ACHN (cell line): ENCODE data around the gene PROK2.

Experiments used
- DNase-seq: peaks from one replicate; pipeline ENCODE4 v3.0.0-alpha.2; 2015
- in situ Hi-C: cut with HindIII; loops from 2 replicates; pipeline ENCODE4 v1.10.0; 2017; ENCODE audit warnings: low sequenced_read_pairs, low pct_ligation_motif_present, low pct_unique_long_range_greater_than_20kb

PROK2 gene

DNA sequence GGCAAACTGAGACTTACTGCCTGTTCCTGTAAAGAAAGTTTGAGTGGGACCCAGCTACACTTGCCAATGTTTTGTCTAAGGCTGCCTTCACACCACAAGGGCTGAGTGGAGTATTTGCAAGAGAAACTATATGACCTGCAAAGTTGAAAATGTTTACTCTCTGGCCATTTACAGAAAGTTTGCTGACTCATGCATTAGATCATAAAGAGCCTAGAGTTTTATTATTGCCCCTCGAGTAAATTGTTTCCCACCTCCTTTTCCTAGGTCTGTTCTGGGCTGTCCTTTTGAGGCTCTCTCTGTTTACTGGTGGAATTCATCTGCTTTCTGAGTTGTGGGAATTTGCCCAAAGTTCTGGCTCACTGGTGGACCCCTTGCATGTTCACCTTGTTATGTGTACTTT, 6.7 kb upstream of the PROK2 start:
- in situ Hi-C loops = no loop called here
- no peak for DNase-seq

DNA sequence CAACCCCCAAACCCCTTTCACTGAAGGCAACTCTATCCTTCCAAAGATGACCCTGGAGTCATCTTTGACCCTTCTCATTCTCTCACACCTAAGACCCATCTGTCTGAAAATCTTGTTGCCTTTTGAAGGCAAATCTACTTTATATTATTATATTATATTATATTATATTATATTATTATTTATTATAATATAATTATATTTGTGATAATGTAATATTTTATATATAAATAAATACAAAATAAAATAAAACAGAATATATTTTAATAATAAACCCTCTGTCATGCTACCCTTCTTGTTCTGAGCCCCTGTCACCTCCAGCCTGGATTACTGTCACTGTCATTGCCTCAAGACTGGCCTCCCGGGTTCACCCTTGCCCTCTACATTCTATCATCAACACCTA, 5.0 kb upstream of the PROK2 start:
- in situ Hi-C loops = no loop called here

DNA sequence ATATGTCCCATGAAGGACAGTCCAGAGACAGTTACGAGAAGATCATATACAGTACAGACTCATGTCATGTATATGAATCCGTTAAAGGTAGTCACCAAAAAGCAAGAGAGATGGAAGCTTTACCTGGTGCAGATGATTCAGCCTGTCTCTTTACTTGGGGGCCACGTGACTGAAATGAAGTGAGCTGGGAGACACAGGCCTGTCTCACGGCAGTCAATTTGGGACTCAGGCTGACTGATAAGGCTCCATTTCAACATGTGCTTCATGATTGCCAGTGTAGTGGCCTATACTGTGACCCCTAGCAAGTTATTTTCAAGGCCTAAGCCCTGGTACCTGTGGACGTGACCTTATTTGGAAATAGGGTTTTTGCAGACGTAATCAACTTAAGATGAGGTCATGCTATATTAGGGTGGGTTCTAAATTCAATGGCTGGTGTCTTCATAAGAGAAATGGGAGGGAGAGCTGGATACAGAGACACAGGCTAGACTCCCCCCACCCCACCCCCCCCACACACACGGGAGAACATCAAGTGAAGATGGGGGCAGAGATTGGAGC, 3.0 kb upstream of the PROK2 start:
- in situ Hi-C loops = no loop called here
- DNase-seq = no peak

More for the DNA sequence above, 5.0 kb upstream of the PROK2 start:
- no peak for DNase-seq

DNA sequence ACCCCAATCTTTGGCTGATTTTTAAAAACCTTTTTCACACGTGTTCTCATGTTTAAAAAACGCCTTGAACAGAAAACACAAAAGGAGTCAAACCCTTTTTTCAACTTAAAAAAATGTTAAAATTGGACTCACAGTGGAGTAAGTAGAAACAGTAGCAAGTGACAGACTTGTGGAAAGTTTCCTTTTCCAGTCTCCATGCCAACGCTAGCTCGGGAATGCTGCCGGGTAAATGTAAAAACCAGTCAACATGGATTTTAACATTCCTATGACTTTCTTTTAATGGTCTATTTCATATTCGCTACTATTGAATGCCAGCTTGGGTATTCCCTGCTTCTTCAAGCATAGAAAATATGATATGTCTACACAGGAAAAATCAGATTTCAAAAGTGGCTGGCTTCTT, 1.6 kb upstream of the PROK2 start:
- DNase-seq = no peak
- in situ Hi-C loops = no loop called here

DNA sequence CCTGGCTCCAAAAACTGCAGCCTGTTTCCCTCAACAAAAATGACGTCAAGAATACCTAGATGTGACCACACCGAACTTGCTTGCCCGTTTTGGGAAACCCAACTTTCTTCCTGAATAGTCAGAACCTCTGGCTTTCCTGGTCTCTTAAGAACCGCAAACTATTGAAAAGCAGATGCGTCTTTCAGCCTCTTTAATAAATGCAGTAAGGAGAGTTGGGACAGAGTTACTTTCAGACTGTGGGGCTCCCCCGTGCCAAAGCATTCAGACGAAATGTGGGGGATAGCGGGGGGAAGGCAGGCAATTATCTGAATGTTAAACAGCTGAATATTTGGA, 1.2 kb upstream of the PROK2 start:
- DNase-seq = no peak
- in situ Hi-C loops = no loop called here

DNA sequence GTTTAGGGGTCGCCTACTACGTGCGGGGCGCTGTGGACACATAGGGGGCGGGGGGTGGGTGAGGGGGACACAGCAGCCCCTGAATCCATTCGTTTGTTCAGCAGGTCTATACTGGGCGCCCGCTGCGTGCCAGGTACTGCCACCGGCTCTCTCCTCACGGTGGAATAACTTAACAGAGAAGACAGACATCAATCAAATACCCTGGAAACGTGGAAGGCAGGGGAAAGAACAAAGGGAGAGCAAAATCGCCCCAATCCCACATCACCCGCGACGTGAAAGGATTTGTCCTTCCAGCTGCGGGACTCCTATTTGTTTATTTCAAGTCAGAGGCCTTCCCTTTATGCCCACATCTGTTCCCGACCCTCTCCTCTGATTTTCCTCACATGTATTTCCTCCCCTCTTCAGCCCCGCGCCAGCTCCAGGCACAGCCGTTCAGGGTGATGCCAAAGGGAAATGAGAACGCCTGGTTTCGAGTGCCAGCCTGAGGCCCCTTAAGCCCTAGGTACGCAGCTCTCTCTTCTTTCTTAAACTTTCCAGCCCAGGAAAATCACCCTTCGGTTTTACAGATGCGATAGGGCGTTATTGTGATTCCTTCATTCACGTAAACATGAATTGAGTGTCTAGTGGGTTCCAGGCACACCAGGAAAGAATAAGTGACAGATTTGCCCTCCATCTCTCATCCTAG, 726 bp upstream of the PROK2 start:
- no peak for DNase-seq
- in situ Hi-C loops = no loop called here

DNA sequence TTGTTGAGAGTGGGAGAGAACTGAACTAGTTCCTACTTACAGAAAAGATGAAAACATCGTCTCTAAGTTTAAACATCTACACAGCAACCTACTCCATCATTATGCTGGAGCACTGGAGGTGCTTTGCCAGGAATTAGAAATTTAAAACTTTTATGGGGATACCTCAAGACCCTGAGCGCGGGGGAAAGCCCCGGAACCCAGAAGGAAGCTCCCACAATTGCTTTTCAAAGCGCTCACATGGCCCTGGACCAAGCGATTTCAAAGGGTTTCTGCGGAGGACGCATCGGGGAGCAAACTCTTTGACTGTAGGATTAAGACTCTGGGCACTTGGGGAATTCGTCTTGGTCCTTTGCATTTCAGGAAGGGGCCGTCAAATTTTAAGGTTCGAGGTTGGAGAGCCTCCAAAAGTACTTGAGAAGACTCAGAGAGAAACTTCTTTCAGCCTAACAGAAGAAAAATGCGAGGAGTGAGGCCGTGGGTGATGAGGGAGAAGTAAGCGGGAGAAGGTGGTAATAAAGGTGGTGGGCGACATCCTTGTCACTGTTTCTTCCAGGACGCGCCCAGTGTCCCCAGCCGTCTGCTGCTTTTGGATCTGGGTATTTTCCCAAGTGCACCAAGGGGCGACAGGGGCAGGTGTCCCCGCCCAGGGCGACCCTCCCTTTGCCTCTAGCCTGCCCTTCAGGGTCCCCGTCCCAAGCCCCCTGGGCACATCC, 591 bp downstream of the PROK2 start:
- in situ Hi-C loops = no loop called here
- DNase-seq = no peak

DNA sequence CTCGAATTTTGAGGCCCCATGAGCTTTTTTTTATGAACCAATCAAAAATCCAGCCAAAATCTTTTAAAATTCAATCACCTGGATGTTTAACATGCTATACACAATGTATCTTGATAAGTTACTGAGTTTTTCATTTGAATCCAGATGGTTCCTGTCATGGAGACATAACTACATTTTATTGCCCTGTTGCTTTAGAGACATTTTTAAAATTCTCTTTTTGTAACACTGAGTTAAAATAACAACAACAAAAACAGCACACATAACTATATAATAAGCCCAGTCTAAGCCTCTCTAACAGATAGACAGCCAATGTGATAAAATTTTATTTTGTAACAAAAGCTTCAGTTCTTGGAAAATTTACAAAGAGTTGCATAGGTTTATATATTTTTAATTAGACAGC, 1.8 kb downstream of the PROK2 start:
- no peak for DNase-seq
- in situ Hi-C loops = no loop called here

DNA sequence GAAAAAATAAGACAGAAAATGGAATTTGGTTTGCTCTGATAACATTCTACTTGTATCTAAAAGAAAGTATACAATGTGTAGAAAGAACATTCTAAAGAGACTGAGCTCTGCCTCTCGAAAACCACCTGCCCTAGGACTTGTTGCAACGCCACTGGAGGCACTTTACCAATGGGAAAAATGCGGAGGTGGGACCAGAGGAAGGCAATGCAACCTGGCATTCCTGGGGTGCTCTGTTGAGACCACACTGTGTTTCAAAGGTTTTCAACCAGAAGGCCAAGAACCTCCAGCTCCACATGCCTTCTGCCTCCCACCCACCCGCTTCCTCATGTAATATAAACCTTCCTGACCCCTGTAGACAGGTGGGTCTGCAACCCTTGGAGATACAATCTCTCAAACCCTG, 4.5 kb downstream of the PROK2 start:
- DNase-seq = no peak
- in situ Hi-C loops = no loop called here

DNA sequence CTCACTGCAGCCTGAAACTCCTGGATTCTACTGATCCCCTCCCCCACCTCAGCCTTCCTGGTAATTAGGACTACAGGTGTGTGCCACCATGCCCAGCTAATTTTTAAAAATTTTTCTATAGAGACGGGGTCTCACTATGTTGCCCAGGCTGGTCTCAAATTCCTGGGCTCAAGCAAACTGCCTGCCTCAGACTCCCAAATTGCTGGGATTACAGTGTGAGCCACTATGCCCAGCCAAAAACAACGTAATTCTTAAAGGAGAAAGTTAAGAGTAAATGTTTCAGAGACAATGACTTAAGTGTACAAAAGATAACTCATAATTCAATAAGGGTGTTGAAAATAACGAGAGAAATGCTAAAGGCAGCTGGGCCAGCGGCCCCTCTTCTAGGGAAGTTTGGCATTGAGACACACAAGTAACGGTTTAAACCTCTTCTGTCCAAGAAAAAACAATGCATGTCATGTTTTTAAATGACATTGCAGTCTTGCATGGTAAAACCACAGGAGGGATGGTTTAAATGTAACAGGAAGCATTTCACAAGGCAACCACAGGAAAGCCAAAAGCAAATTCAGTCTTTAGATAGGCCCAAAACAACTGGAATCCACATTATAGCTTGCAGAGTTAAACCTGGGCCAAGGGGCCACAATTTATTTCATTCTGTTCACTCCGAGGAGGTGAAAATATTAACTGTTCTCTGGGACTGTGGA, 5.1 kb downstream of the PROK2 start:
- DNase-seq = no peak
- in situ Hi-C loops = no loop called here

DNA sequence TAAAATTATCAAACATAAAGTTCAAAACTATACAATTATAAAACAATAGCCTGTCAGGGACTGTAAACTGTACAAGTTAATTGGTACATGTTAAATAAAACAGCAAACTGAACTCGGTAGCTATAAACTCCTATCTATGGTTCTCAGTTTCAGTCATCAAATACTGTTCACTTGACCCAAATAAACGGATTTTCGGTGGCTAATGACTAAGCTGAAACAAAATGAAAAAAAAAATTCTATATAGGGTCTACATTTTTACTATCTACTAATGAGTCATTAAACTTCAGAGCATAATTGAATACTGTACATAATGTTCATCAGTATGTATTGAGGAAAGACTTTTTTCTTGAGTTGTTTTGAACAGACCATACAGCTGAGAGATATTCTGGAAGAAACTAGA, 6.6 kb downstream of the PROK2 start:
- DNase-seq = no peak
- in situ Hi-C loops = no loop called here

DNA sequence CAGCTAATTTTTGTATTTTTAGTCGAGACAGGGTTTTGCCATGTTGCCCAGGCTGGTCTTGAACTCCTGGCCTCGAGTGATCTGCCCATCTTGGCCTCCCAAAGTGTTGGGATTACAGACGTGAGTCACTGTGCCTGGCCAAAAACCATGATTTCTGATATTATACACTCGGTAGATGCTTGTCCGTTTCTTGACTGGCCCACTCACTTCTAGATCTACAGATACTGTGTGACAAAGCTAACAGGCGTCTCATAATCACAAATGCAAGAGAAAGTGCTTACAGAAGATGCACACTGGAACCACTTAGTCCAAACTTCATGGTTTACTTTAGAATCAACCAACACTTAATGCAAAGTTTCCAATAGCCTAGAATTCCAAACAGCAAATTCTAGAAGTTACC, 8.4 kb downstream of the PROK2 start:
- no peak for DNase-seq
- in situ Hi-C loops = no loop called here

DNA sequence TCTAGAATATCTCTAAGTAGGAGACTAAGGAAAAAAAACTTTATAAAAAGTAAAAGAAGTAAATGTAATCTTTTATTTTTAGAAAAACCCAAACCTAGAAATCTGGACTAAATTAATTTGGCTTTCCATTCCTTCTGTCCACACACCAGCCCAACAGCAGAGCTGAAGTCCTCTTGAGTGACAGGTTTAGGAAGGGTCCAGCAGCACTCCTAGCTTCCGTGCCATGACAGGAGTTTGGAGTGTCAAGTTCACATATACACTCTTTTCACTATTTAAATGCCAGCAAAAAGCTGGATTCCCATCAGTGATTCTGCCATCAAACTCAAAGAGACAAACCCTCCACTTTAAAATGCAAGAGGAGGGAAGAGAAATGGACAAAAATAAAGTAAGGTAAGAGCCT, 13.1 kb downstream of the PROK2 start:
- in situ Hi-C loops = no loop called here
- DNase-seq = no peak

DNA sequence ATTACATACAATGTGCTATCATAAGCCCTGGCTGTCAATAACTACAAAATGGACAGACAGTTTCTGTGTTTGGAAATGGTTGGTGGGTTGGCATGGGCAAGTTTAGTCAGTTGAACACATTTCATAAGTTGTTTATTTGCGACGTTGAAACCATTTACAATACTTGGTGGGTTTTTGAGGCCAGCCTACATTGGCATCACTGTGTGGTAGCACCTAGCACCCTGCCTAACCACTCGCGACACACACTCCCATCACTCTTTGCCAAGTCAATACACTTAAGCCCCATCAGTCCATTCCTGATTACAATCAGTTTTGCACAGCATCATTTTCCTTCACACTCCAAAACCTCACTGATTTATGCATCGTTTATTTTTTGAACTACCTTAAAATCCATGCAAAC, 13.8 kb downstream of the PROK2 start:
- in situ Hi-C loops = no loop called here
- no peak for DNase-seq

DNA sequence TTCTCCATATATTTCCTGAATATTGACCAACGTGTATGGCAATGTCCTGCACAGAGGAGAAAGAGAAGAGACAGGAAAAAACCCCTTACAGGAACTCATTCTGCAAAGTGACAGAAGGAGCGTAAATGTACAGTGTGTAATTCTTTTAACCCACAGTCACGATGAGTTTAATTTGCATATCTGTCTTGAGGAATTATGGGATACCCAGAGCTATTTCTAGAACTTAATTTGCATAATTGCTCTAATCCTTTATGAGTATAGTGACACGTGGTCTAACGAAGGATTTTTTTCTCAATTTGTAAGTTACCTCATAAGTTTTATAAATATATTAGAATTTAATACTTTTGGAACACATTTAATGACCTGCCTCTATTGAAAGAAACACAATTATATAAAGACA, 21.5 kb downstream of the PROK2 start:
- in situ Hi-C loops = no loop called here
- no peak for DNase-seq

DNA sequence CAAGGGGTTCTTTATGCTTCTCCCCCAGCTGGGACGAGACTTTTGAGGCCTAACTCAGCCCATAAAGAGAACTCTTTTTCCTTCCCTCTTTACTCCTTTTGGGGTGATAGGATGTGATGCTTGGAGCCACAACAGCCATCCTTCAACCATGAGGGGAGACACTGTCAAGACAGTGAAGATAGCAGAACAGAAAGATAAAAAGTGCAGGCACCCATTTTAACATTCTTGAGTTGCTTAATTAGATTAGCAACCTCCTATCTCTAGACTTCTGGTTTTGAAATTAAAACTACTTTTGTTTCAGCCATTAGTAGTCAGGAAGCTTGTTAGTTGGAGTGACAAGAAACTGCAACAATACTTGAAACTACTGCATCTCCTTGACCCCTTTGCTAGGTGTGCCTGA, 24.8 kb downstream of the PROK2 start:
- in situ Hi-C loops = no loop called here
- DNase-seq = no peak

DNA sequence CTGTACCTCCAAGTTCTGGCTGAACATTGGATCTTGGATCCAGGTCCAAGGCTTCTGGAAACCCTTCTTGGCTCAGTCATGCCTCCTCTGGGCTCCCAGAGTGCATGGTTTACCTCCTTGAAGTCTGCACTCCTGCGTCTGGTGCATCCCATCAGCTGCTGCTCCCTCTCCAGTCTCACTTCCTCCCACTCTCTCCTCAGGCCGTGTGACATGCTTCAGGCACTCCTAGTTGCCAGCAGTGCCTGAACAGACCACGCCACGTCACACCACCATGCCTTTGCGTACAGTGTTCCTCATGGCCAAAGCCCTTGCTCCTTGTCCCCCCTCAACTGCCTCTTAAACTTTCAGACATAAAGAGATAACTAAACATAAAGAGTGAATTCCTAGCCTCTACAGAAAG, 25.5 kb downstream of the PROK2 start:
- in situ Hi-C loops = no loop called here
- DNase-seq = no peak

DNA sequence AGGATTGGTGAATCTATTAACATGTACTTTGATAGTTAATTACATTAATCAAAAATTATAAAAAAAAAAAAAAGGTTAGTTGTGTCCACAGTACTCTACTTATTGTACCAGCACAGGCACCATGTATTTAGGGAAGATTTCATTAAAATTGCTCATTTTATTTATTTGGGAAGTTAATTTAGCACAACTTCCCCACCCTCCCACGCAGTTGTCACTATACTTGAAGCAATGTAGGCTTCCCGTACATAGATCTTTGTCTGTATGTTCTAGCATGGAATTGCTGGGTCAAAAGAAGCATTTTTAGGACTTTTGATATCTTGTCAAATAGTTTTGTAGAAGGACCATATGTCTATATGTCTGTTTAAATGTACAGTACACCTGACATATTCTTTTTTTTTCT, 26.9 kb downstream of the PROK2 start:
- in situ Hi-C loops = no loop called here

DNA sequence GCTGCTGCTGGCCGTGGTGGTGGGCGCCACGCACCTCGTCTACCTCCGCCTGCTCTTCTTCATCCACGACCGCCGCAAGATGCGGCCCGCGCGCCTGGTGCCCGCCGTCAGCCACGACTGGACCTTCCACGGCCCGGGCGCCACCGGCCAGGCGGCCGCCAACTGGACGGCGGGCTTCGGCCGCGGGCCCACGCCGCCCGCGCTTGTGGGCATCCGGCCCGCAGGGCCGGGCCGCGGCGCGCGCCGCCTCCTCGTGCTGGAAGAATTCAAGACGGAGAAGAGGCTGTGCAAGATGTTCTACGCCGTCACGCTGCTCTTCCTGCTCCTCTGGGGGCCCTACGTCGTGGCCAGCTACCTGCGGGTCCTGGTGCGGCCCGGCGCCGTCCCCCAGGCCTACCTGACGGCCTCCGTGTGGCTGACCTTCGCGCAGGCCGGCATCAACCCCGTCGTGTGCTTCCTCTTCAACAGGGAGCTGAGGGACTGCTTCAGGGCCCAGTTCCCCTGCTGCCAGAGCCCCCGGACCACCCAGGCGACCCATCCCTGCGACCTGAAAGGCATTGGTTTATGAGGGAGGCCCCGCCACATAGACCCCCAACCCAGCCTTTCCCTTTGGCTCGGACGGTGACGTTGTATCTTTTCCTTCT, 30.2 kb downstream of the PROK2 start:
- in situ Hi-C loops = no loop called here

More for the DNA sequence above, 26.9 kb downstream of the PROK2 start:
- DNase-seq = no peak

More for the DNA sequence above, 30.2 kb downstream of the PROK2 start:
- DNase-seq = no peak
